Measurements from ENCODE around the gene PALLD.

GRCh38 chr4:168651374-168651773 lies 154.5 kb downstream of the PALLD start:
- TF ChIP-seq, protein P1, sequence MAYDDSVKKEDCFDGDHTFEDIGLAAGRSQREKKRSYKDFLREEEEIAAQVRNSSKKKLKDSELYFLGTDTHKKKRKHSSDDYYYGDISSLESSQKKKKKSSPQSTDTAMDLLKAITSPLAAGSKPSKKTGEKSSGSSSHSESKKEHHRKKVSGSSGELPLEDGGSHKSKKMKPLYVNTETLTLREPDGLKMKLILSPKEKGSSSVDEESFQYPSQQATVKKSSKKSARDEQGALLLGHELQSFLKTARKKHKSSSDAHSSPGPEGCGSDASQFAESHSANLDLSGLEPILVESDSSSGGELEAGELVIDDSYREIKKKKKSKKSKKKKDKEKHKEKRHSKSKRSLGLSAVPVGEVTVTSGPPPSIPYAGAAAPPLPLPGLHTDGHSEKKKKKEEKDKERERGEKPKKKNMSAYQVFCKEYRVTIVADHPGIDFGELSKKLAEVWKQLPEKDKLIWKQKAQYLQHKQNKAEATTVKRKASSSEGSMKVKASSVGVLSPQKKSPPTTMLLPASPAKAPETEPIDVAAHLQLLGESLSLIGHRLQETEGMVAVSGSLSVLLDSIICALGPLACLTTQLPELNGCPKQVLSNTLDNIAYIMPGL (CRISPR knock-in tag; IDR thresholded peaks at IDR 0.05) = no peak
- no peak for TF ChIP-seq CTCF (IDR thresholded peaks at IDR 0.05)
- no peak for TF ChIP-seq ATF1 (CRISPR knock-in tag; IDR thresholded peaks at IDR 0.05)
- no peak for TF ChIP-seq ETV6 (CRISPR knock-in tag; IDR thresholded peaks at IDR 0.05)
- TF ChIP-seq ZNF121 (CRISPR knock-in tag; IDR thresholded peaks at IDR 0.05) = no peak

Measured in WTC11 (cell line).